ENCODE measurements around the gene HSP90AA1.
"Not testable (repeated sequence)": the region's sequence is repeated elsewhere in the genome, so short reads cannot be mapped to it uniquely, and the experiment has no call there.

HSP90AA1 gene

DNA sequence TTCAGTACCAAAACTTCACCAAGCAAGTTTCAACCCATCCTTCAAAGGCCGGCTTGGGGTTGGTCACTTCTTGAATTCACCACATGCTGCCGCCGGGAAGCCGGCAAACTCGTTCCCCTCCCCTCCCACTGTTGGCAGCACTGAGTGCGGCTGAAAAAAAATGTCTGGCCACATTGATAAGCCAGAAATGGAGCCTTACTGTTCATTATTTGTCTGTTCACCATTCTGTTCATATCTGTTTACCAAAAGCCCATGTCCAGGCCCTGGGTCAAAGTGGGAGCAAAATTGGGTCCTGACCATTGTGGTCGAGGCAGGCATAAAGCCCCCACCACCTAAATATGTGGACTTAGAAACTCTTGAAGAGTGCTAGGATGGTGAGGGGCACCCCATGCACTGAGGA is 7.3 kb upstream of the HSP90AA1 start:
- no peak for DNase-seq

DNA sequence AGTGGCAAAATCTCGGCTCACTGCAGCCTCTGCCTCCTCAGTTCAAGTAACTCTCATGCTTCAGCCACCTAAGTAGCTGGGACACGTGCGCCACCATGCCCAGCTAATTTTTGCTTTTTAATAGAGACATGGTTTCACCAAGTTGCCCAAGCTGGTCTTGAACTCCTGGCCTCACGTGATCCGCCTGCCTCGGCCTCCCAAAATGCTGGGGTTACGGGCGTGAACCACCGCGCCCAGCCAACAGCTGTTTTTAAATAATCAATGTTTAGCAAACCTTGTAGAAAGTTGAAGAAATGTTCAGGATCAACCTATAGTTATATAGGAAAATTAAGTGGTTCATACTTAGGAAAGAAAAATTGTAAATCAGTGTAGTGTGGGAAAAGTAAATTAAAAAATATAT is 6.0 kb upstream of the HSP90AA1 start:
- no peak for DNase-seq

DNA sequence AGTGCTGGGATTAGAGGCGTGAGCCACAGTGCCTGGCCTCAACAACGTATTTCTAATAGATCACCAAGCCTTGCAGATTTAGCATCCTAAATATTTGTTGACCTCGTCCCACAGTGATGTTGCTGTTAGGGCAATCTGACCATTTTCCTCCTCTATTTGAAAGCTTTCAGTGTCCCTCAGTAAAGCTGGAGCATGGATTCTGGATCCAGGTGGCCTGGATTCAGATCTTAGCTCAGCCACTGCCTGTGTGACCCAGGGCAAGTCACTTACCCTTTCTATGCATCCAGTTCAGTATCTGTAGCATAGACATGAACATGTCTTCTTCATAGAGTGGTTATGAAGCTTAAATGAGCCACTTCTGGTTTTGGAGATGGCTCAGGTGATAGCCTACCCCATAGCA is 3.9 kb upstream of the HSP90AA1 start:
- no peak for DNase-seq

DNA sequence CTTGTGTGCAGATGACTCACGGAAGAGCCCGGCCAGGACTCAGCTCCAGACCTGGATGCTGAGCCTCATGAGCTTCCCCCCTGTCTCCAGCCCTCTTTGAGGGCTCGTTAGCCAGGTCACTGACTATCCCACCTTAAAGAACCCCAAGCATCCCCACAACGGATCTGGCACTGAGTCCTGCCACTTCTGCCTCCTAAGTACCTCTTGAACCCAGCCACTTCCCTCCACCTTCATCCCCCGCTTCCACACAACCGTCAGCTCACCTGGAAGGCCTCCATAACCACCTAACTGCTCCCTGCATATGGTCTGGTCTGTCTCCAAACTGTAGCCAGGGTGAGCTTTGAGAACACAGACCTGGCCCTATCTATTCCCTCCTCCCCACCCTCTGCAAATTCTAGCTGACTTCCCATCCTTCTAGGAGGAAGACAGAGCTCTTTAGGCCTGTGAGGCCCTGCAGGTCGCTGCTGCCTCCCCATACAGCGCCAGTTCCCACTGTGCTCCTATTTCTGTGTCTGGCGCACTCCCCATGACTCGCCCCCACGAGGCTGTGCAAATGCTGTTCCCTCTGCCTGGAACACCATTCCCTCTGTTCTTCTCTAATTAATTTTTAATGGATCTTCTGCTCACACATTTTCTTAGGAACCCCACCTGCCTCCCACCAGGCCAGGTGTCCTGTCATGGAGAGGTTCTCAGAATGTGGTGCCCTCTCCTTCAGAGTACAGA is 2.9 kb upstream of the HSP90AA1 start:
- no peak for DNase-seq

DNA sequence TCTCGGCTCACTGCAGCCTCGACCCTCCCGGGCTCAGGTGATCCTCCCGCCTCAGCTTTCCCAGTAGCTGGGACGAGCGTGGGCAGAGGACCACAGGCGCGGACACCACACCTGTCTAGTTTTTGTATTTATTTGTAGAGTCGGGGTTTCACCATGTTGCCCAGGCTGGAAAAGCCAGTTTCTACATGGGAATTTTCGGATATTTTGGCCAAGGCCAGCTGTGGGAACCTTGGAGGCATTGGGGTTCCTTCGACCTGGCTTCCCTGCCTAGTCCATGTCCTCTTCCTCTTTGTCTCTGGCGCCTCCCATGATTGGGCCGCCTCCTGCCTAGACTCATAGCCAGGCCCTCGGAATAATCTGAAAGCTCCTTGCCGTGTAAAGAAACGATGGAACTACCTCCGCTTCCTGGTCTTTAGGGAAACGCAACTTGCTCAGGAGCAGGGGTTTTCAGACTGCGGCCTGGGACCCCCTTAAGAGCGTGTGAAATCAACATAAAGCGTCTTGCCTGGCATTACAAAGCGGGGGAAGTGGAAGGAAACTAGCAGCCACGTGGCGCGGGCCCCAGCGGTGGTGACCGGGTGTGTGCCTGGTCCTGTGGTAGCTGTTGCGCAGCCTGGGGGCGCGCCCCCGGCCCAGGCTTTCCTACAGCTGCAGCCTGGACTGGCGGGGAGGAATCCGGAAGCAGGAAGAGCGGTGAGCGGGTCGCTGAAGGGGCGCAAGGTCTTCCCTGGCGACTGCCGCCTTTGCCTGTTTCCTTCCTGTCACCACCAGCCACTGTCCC is 1.4 kb upstream of the HSP90AA1 start:
- DNase-seq = peak in 11 of 14 donors; percentile 38 to 85 (median 68)

DNA sequence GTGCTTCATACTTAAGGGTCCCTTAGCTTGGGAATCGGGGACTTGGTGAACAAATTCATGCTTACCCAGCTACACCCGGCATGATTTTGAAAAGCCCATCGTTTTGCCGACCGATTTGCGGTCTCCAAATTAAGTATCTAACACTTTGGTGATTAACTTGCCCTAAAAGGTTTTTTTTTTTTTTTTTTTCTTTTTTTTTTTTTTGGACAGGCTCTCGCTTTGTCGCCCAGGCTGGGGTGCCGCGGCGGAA is 843 bp upstream of the HSP90AA1 start:
- no peak for DNase-seq

DNA sequence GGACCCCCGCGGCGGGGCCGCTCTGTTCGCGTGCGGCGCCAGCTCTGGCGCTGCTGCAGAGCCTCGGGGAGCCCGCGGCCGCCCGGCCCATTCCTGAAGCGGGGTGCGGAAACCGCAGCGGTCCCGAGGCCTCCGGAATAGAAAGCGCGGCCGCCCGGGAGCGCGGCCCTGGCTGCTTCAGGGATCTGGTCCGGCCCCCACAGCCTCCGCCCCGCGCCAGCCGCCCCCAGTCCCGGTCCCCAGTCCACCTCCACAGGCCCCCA is 204 bp downstream of the HSP90AA1 start:
- DNase-seq = no peak

DNA sequence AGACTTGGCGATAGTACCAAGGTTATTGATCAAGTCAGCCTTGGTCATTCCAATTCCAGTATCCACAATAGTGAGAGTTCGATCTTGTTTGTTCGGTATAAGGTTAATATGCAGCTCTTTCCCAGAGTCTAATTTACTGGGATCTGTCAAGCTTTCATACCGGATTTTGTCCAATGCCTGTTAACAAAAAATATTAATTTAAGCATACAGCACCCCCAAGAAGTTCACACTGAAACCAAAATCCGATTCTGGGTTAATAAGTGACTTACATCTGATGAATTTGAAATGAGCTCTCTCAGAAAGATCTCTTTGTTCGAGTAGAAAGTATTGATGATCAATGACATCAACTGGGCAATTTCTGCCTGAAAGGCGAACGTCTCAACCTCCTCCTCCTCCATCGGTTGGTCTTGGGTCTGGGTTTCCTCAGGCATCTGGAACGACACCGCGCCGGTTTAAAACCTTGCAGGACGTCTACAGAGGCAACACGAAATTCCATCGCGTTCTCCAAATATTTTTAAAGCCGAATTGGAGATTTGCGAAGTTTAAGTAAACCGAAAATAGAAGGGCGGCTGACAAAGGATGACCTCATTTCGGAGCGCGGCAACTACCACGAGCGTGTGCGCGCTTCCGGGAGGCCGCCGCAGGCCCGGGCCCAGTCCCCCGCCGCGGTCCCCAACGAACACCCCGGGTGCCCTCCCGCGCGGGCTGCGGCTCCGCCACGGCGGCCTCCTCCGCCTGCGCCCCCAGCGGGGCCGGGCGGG is 716 bp downstream of the HSP90AA1 start:
- peak in 8 of 14 donors; percentile 26 to 77 (median 49) for DNase-seq

DNA sequence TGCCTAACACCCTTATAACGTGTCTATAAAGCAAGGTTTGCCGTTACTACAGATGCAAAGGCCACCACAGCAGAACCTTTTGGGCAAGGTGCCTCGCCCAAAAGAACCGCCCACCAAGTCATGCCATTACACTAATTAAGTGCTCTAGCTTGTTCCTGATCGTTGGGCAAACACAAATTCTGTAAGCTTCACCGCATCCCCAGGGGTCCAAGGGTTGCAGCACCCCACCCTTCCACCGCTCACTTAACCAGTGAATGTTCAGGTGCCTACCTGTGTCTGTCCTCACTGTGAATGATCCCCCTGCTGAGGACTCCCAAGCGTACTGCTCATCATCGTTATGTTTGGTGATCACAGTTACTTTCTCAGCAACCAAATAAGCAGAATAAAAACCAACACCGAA is 1.4 kb downstream of the HSP90AA1 start:
- peak in 1 of 14 donors; percentile 43 for DNase-seq

DNA sequence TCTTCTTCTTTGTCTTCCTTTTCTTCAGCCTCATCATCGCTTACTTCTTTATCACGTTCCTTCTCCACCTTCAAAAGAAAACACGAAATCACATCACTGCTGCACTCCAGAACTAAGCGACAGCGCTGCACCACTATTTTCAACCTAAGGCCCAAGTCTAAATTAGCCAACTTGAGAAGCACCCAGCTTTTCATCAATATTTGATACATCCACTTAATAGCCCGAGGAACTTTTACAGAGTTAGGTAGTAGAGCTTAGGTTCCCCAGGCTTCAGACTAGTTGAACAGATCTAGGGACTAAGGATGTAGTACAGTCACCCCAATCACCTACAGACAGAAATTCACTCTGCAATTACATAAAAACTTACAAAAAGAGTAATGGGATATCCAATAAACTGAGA is 1.9 kb downstream of the HSP90AA1 start:
- DNase-seq = no peak

DNA sequence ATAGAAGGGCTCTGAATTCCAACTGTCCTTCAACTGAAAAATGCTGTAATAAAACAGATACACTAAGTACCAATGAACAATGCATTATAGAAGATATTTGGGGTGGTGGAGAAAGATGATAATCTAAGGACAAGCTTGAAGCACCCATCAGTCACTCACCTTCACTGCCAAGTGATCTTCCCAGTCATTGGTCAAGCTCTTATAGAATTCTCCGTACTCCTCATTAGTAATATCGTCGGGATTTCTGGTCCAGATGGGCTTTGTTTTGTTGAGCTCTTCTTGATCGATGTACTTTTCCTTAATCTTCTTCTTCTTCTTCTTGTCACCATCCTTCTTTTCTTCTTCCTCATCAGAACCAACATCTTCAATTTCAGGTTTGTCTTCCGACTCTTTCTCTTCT is 2.3 kb downstream of the HSP90AA1 start:
- not testable (repeated sequence) for DNase-seq

DNA sequence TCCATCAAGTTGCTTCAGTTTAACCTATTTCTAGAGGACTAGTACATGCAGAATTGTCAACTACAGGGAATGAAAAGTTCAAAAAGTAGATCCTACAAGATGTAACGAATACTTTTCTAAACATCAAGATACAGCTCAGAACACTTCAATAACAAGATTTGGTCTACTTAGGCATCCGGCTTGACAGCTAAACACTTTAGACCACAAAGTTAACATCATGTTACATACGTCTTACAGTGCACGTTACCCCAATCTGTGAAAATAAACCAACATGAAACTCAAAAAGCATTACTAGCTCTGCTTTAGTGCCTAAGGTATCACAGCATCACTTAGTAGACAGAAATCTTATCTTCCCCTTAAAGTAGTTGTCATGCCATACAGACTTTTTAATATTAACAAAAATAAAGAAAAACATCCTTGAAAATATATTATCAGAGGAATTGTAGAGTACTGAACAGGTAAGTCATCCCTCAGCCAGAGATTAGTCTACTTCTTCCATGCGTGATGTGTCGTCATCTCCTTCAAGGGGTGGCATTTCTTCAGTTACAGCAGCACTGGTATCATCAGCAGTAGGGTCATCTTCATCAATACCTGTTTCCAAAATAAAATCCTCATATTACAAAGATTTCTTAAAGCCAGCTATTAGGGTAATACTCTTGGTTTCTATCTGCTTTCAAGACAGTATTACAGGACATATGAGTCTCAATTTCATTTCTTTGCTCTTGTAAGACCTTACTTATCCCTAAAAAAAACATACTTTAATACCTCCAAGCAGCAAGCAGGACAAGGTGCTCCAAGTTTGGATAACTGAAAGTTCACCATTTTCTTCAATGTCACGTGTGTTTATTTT is 5.4 kb downstream of the HSP90AA1 start:
- no peak for DNase-seq

DNA sequence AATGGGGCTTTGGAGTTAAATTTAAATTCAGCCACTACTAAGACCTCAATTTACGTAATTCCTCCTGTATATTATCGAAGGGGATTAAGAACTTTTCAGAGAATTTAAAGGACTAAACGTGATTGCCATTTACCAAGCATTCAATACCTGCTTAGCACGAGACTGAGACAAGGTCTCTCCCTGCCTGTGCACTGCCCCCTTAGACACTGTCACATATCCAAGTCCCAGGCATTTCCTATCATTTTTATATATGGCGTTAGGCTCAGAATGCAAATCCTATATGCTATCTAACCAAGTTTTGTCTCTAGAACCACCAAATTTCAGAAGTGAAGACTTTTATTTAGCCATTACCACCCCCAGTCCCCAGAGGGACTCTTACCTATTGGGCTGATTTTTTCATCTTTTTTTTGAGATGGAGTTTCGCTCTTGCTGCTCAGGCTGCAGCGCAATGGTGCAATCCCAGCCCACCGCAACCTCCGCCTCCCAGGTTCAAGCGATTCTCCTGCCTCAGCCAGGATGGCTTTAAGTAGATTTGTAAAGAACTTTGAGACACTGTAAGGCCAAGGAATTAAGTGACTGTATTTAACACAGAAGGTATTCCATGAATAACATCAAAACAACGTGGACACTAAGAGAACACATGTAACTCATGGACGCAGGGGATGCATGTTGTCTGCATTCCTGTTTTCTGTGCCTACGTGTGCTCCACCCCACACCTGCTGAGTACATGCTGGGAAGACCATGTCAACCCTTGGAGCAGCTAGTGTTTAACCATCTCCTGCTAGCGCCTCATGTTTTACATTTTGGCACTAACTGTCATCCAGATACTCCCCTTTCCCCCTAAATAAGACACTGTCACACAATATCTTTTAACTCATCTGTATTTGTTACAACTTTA is 6.4 kb downstream of the HSP90AA1 start:
- DNase-seq = peak in 1 of 14 donors; percentile 56

DNA sequence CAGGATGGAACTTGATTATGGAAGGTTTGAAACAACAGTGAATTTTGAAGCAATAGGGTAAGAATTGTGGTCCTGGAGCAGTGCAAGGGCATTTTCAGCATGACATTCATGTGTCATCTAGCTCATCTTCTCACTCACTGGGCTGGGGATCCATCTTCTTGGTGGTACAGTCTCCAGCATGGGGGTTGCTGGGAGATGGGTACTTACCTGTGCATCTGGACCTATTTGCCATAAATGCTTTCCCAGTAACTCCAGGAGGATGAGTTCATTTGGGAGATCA is 7.2 kb downstream of the HSP90AA1 start:
- peak in 1 of 14 donors; percentile 60 for DNase-seq

DNA sequence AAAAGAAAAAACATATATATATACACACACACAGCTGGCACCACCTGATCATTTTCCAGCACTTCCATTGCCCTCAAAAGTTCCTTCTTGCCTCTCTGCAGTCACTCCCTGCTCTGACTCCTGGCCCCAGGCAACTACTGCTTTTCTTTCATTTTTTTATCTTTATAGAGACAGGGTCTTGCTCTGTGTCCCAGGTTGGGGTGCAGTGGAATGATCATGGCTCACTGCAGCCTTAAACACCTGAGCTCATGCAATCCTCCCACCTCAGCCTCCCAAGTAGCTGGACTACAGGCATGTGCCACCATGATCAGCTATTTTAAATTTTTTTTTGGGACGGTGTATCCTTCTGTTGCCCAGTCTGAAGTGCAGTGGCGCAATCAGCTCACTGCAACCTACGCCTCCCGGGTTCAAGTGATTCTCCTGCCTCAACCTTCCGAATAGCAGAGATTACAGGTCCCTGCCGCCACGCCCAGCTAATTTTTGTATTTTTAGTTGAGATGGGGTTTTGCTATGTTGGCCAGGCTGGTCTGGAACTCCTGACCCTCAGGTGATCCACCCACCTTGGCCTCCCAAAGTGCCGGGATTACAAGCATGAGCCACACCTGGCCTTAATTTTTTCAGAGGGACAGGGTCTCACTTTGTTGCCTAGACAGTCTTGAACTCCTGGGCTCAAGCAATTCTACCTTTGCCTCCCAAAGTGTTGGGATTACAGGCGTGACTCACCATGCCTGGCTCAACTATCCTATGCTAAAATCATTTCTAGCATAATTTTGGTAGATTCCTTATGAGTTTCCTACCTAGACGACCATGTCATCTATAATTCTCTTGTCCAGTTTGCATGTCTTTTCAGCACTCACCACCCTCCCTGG is 7.8 kb downstream of the HSP90AA1 start:
- peak in 2 of 14 donors; percentile 49 to 64 for DNase-seq

DNA sequence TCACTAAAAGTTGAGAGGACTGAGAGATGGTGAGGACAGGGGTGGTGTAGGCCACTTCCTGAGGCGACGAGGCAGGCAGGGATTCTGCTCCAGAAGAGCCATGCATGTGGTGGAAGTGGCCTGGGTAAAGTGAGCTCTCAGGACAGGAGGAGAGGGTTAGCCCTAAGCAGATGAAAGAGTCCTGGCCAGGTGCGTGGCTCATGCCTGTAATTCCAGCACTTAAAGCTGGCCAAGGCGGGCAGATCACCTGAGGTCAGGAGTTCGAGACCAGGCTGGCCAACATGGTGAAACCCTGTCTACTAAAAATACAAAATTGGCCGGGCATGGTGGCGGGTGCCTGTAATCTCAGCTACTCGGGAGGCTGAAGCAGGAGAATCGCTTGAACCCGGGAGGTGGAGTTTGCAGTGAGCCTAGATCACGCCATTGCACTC is 8.5 kb downstream of the HSP90AA1 start:
- DNase-seq = not testable (repeated sequence)

DNA sequence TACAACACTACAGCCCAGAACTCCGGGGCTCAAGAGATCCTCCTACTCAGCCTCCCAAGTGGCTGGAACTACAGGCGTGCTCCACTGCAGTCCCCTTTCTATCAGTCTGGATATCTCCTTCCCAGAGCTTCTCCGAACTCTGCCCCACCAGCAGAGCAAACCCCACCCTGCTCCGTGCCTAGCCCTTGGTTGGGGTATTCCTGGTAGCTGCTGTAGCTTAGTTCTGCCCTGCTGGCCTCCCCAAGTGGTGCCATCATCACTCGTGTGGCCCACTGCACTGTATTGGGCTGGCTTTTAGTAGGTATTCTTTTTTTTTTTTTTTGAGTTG is 9.5 kb downstream of the HSP90AA1 start:
- DNase-seq = no peak

DNA sequence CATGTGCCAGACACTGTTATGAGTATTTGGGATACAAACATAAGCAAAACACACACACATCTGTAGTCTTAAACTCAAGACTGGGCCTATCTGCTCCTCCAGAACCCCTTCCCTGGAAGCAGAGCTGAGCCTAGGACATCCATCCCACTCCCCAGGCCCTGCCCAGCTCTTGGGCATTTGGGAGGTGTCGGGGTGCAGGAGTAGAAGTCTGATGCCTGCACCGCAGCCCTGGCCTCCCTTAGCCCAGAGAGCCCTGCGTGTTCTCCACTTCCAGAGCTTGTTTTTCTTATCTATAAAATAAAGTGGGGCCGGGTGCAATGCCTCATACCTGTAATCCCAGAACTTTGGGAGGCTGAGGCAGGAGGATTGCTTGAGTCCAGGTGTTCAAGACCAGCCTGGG is 11.7 kb downstream of the HSP90AA1 start:
- no peak for DNase-seq

DNA sequence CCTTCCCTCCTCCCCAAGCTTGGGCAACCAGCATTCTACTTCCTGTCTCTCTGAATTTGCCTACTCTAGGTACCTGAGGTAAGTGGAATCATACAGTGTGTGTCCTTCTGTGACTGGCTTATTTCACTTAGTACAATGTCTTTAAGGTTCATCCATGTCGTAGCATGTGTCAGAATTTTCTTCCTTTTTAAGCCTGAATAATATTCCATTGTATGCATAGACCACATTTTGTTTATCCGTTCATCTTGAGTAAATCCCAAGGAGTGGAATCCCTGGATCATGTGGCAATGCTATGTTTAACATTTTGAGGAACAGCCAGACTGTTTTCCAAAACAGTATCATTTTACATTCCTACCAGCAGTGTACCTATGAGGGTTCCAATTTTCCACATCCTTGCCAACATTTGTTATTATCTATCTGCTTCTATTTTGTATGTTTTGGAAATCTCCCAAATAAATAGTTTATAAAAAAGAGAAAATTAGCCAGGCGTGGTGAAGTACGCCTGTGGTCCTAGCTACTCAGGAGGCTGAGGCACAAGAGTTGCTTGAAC is 12.4 kb downstream of the HSP90AA1 start:
- no peak for DNase-seq

DNA sequence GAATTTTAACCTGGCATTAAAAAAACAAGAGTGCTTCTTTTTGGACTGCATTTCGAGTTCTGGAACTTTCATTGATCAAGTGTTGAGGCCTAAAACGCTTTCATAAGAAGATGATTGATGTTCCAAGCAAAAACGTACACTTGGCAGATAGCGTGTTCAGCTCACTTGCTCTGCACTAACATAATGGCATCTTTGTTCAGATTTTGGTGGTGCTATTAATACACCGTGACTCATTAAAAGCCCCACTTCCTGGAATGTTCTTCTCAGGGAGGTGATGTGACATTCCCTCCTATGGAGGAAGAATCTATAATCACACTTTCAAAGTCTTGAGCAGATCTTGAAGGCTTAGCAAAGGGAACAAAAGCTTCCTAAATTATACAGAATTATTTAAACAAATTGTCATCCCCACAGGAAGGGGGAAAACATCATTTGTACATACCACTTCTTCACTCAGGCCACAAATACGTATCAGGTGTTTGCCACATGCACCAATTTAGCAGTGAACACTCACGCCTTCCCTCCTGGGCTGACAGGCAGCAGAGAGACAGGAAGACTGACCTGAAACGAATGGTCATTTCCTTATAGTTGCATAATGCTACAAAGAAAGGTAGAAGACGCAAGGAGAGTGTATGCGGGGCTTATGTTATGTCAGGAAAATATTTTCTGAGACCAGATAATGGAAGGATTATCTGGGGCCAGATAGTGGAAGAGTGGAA is 15.4 kb downstream of the HSP90AA1 start:
- no peak for DNase-seq
